Effector memory CD4-positive, alpha-beta T cell (primary cell): ENCODE data around the gene OTULINL.

ENCODE experiments used
- DNase-seq, 3 donors: peaks; one replicate each; pipeline ENCODE4 v3.0.0-alpha.2; 2020
- H3K27ac ChIP-seq: 2 replicates; pipeline ENCODE4 v1.7.0; 2013; ENCODE audit warnings: mild to moderate bottlenecking, low read length, moderate library complexity; ENCODE audit not compliant: insufficient read depth, poor library complexity, severe bottlenecking
- H3K27me3 ChIP-seq: replicated peaks from 2 replicates; pipeline ENCODE4 v1.7.0; 2013; ENCODE audit warnings: mild to moderate bottlenecking, low read length; ENCODE audit not compliant: insufficient read depth, control insufficient read depth, poor library complexity, severe bottlenecking
- H3K36me3 ChIP-seq: 2 replicates; pipeline ENCODE4 v1.7.0; 2013; ENCODE audit warnings: mild to moderate bottlenecking, low read length, moderate library complexity; ENCODE audit not compliant: control insufficient read depth, insufficient read depth
- H3K4me1 ChIP-seq: 2 replicates; pipeline ENCODE4 v1.7.0; 2013; ENCODE audit warnings: low read length, mild to moderate bottlenecking; ENCODE audit not compliant: control insufficient read depth, insufficient read depth, poor library complexity, severe bottlenecking
- H3K4me3 ChIP-seq: 2 replicates; pipeline ENCODE4 v1.7.0; 2013; ENCODE audit warnings: low read length, low read depth, mild to moderate bottlenecking; ENCODE audit not compliant: insufficient read depth, poor library complexity, severe bottlenecking
- H3K9me3 ChIP-seq: 2 replicates; pipeline ENCODE4 v1.7.0; 2013; ENCODE audit warnings: mild to moderate bottlenecking, low read length, moderate library complexity; ENCODE audit not compliant: control insufficient read depth

Gene OTULINL

GRCh38 chr5:14617441-14617840 lies 35.8 kb downstream of the OTULINL start:
- Histone ChIP-seq H3K36me3 (peaks cover 18% of the 10 kb centered on the region), H3K27ac (no peak overlapping the region), H3K27me3 (no peaks in the 10 kb centered on the region), H3K9me3 (no peaks in the 10 kb centered on the region), H3K4me3 (no peak overlapping the region), H3K4me1 (no peaks in the 10 kb centered on the region)
- no peak for DNase-seq

GRCh38 chr5:14627270-14627669 lies 45.7 kb downstream of the OTULINL start:
- no peak overlapping the region for H3K27ac ChIP-seq
- H3K4me3 ChIP-seq = no peak overlapping the region
- H3K4me1 ChIP-seq = no peaks in the 10 kb centered on the region
- no peaks in the 10 kb centered on the region for H3K27me3 ChIP-seq
- DNase-seq = no peak
- no peaks in the 10 kb centered on the region for H3K36me3 ChIP-seq
- no peaks in the 10 kb centered on the region for H3K9me3 ChIP-seq

- Histone ChIP-seq H3K27me3 (no peaks in the 10 kb centered on the region), H3K36me3 (no peaks in the 10 kb centered on the region), H3K27ac (no peak overlapping the region), H3K4me3 (no peak overlapping the region), H3K9me3 (no peaks in the 10 kb centered on the region), H3K4me1 (no peaks in the 10 kb centered on the region)
- peak in 1 of 3 donors; percentile 2 for DNase-seq
Measured at GRCh38 chr5:14628346-14628745, 46.8 kb downstream of the OTULINL start.

- Histone ChIP-seq H3K9me3 (no peaks in the 10 kb centered on the region), H3K27ac (no peak overlapping the region), H3K4me1 (no peaks in the 10 kb centered on the region), H3K36me3 (no peaks in the 10 kb centered on the region), H3K4me3 (no peak overlapping the region), H3K27me3 (no peaks in the 10 kb centered on the region)
- no peak for DNase-seq
Measured at GRCh38 chr5:14630671-14631070, 49.1 kb downstream of the OTULINL start.

- H3K27me3 ChIP-seq = no peaks in the 10 kb centered on the region
- H3K9me3 ChIP-seq = no peaks in the 10 kb centered on the region
- no peaks in the 10 kb centered on the region for H3K36me3 ChIP-seq
- H3K27ac ChIP-seq = no peak overlapping the region
- H3K4me3 ChIP-seq = no peak overlapping the region
- no peak for DNase-seq
- H3K4me1 ChIP-seq = no peaks in the 10 kb centered on the region
Measured at GRCh38 chr5:14635656-14636055, 54.1 kb downstream of the OTULINL start.

GRCh38 chr5:14640765-14641164 lies 59.2 kb downstream of the OTULINL start:
- H3K9me3 ChIP-seq = no peaks in the 10 kb centered on the region
- no peak overlapping the region for H3K27ac ChIP-seq
- DNase-seq = no peak
- no peaks in the 10 kb centered on the region for H3K4me1 ChIP-seq
- H3K36me3 ChIP-seq = no peaks in the 10 kb centered on the region
- H3K27me3 ChIP-seq = no peaks in the 10 kb centered on the region
- H3K4me3 ChIP-seq = no peak overlapping the region

- no peak overlapping the region for H3K27ac ChIP-seq
- no peaks in the 10 kb centered on the region for H3K27me3 ChIP-seq
- no peaks in the 10 kb centered on the region for H3K4me1 ChIP-seq
- no peaks in the 10 kb centered on the region for H3K36me3 ChIP-seq
- no peak for DNase-seq
- no peak overlapping the region for H3K4me3 ChIP-seq
- no peaks in the 10 kb centered on the region for H3K9me3 ChIP-seq
Measured at GRCh38 chr5:14644623-14645237, 63.1 kb downstream of the OTULINL start.

- H3K36me3 ChIP-seq = no peaks in the 10 kb centered on the region
- H3K27me3 ChIP-seq = no peaks in the 10 kb centered on the region
- no peak overlapping the region for H3K4me3 ChIP-seq
- H3K9me3 ChIP-seq = no peaks in the 10 kb centered on the region
- no peak for DNase-seq
- H3K27ac ChIP-seq = no peak overlapping the region
- H3K4me1 ChIP-seq = no peaks in the 10 kb centered on the region
Measured at GRCh38 chr5:14650052-14650451, 68.5 kb downstream of the OTULINL start.

- H3K27me3 ChIP-seq = no peaks in the 10 kb centered on the region
- no peak overlapping the region for H3K27ac ChIP-seq
- no peaks in the 10 kb centered on the region for H3K9me3 ChIP-seq
- H3K4me1 ChIP-seq = peaks cover 3% of the 10 kb centered on the region
- no peak overlapping the region for H3K4me3 ChIP-seq
- no peaks in the 10 kb centered on the region for H3K36me3 ChIP-seq
- no peak for DNase-seq
Measured at GRCh38 chr5:14655146-14655741, 73.7 kb downstream of the OTULINL start.

- Histone ChIP-seq H3K27me3 (no peaks in the 10 kb centered on the region), H3K36me3 (no peaks in the 10 kb centered on the region), H3K9me3 (no peaks in the 10 kb centered on the region), H3K27ac (no peak overlapping the region), H3K4me3 (no peak overlapping the region), H3K4me1 (peaks cover 3% of the 10 kb centered on the region)
- DNase-seq = no peak
Measured at GRCh38 chr5:14656898-14657297, 75.3 kb downstream of the OTULINL start.
